Measurements from ENCODE around the gene RNF31. TPM values are rescaled to one million over a fixed set of nuclear protein-coding genes. Genes with fewer than 3 reads are reported as not detected.

The RNF31 gene
- total and polyA plus RNA-seq, 2 donors (not counting 3 experiments of a cell fraction or from before 2014, with no cell fraction given) = 32.3 to 69.7 TPM

DNA sequence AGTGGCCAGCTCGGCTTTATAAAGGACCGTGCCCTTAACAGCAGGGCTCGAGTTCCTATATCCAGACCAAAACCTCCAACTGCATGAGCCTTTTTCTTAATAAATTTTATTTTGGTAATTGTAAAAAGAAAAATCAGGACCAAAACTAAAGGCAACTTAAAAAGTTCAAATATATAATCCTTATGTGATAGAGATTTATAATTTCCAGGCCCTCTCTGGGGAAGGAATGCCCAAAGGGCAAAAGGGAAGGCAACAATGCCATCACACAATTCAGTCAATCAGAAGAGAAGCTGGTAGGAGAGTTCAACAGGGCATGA, 41.7 kb downstream of the RNF31 start:
- intact Hi-C loops (cut with micrococcal nuclease) (loop anchor here (2.0 kb wide), 4 partner anchors 28 to 108 kb away; partner anchors contain the start of genes DCAF11, IRF9, NRL and PSME2), dilution Hi-C loops (cut with MboI; ENCODE audit: extremely low pct_ligation_motif_present, low sequenced_read_pairs) (no loop called here)
- Histone ChIP-seq H3K9ac (replicated peaks; ENCODE audit: extremely low read depth, insufficient read depth, low read length) (peak overlapping the region; percentile 14), H3K36me3 (ENCODE audit: control insufficient read depth in 2 of 2, extremely low read depth in 1 of 2, insufficient read depth in 2 of 2, low read length in 2 of 2) (peaks cover 5 to 32% of the 10 kb centered on the region in 2 experiments), H3K27me3 (ENCODE audit: control insufficient read depth in 2 of 2, insufficient read depth in 2 of 2, low read length in 2 of 2) (no peaks in the 10 kb centered on the region), H3K4me2 (ENCODE audit: insufficient read depth, low read length) (peak overlapping the region; percentile 1), H3K27ac (ENCODE audit: insufficient read depth, low read depth, low read length) (no peak overlapping the region), H4K20me1 (replicated peaks; ENCODE audit: control insufficient read depth, extremely low read depth, insufficient read depth, low read length) (no peaks in the 10 kb centered on the region), H3K4me3 (replicated peaks in 1 of 3; ENCODE audit: insufficient read depth in 1 of 3, low read depth in 1 of 3, low read length in 3 of 3) (no peak overlapping the region), H3K9me3 (replicated peaks; ENCODE audit: control insufficient read depth, insufficient read depth, low read length) (no peaks in the 10 kb centered on the region), H3K4me1 (ENCODE audit: control insufficient read depth, extremely low read depth, insufficient read depth, low read length) (peaks cover 6% of the 10 kb centered on the region), H3K79me2 (ENCODE audit: control insufficient read depth, insufficient read depth, low read length) (peaks cover 20% of the 10 kb centered on the region), H3K9me1 (replicated peaks; ENCODE audit: control insufficient read depth, extremely low read depth, insufficient read depth, low read length) (no peaks in the 10 kb centered on the region), H2AFZ (ENCODE audit: low read depth, low read length) (no peak overlapping the region)
- ChIA-PET CTCF (interaction anchor here (1.0 to 1.6 kb wide), 7 partner anchors 9 to 119 kb away, joined by 3 to 6 read pairs (median 5); partner anchors contain the start of genes CHMP4A, CIDEB, IRF9 and MDP1), POLR2A (interaction anchor here (1.0 kb wide), 1 partner anchor 24 kb away, joined by 5 read pairs; the partner anchor contains the start of gene CHMP4A)
- FAIRE-seq (no peak), DNase-seq (ENCODE audit: low read depth, low spot score) (no peak)
- no TSS peak for BruUV-seq (replicated peaks)
- no peak for TF ChIP-seq MYC (IDR thresholded peaks at IDR 0.05; ENCODE audit: low read depth, low read length)
- TF ChIP-seq, protein P1, sequence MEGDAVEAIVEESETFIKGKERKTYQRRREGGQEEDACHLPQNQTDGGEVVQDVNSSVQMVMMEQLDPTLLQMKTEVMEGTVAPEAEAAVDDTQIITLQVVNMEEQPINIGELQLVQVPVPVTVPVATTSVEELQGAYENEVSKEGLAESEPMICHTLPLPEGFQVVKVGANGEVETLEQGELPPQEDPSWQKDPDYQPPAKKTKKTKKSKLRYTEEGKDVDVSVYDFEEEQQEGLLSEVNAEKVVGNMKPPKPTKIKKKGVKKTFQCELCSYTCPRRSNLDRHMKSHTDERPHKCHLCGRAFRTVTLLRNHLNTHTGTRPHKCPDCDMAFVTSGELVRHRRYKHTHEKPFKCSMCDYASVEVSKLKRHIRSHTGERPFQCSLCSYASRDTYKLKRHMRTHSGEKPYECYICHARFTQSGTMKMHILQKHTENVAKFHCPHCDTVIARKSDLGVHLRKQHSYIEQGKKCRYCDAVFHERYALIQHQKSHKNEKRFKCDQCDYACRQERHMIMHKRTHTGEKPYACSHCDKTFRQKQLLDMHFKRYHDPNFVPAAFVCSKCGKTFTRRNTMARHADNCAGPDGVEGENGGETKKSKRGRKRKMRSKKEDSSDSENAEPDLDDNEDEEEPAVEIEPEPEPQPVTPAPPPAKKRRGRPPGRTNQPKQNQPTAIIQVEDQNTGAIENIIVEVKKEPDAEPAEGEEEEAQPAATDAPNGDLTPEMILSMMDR (IDR thresholded peaks at IDR 0.05; ENCODE audit: extremely low read depth in 1 of 2, insufficient read depth in 1 of 2, low read depth in 1 of 2, low read length in 2 of 2) = no peak
- no peak for TF ChIP-seq MAX (IDR thresholded peaks at IDR 0.05; ENCODE audit: insufficient read depth, insufficient read length)
- TF ChIP-seq JUN (IDR thresholded peaks at IDR 0.05; ENCODE audit: borderline replicate concordance, insufficient read depth, insufficient read length, low read depth) = no peak
- TF ChIP-seq GATA2 (IDR thresholded peaks at IDR 0.05; ENCODE audit: insufficient read depth, insufficient read length, low read depth, low read length) = no peak
- TF ChIP-seq POLR2A (IDR thresholded peaks at IDR 0.05; ENCODE audit: low read depth, low read length) = no peak
- no peak for TF ChIP-seq EZH2 (IDR thresholded peaks at IDR 0.05; ENCODE audit: borderline replicate concordance, low read depth, low read length, severe bottlenecking)
- no peak for TF ChIP-seq POLR2AphosphoS5 (IDR thresholded peaks at IDR 0.05; ENCODE audit: insufficient read depth, low read depth, low read length)
- no peak for TF ChIP-seq FOS (IDR thresholded peaks at IDR 0.05; ENCODE audit: borderline replicate concordance, insufficient read depth, low read length)
